Spleen (tissue), 11 donors: ENCODE measurements around the gene CXCR1. TPM values are rescaled to one million over a fixed set of nuclear protein-coding genes. Genes with fewer than 3 reads are reported as not detected.

ENCODE experiments used
- DNase-seq: peaks from one replicate; pipeline ENCODE4 v3.0.0-alpha.2; 2020
- H3K27ac ChIP-seq, 8 donors: fragments of 200-600 bp; sonication (generic) in 7 of 8; 1 replicate in 4 of 8; 2 replicates in 4 of 8; pipeline versions ENCODE4 v1.5.0 to v1.8.0; 2016 to 2021; ENCODE audit warnings: inconsistent platforms in 4 of 8, mild to moderate bottlenecking in 4 of 8, moderate library complexity in 1 of 8
- H3K27me3 ChIP-seq, 7 donors: fragments of 200-600 bp; sonication (generic) in 6 of 7; replicated peaks in 1 of 7; 1 replicate in 4 of 7; 2 replicates in 3 of 7; pipeline versions ENCODE4 v1.5.0 to v1.8.0; 2016 to 2021; ENCODE audit warnings: inconsistent platforms in 3 of 7, mild to moderate bottlenecking in 1 of 7
- H3K36me3 ChIP-seq, 6 donors: fragments of 200-600 bp; sonication (generic) in 5 of 6; 1 replicate in 4 of 6; 2 replicates in 2 of 6; pipeline versions ENCODE4 v1.5.0 to v1.8.0; 2016 to 2021; ENCODE audit warnings: inconsistent platforms in 2 of 6
- H3K4me1 ChIP-seq, 6 donors: fragments of 200-600 bp; sonication (generic) in 5 of 6; 1 replicate in 3 of 6; 2 replicates in 3 of 6; pipeline versions ENCODE4 v1.5.0 to v1.8.0; 2016 to 2021; ENCODE audit warnings: inconsistent platforms in 3 of 6
- H3K4me3 ChIP-seq, 8 donors: fragments of 200-600 bp; sonication (generic) in 7 of 8; 1 replicate in 4 of 8; 2 replicates in 4 of 8; pipeline versions ENCODE4 v1.5.0 to v1.8.0; 2016 to 2021; ENCODE audit warnings: inconsistent platforms in 4 of 8, mild to moderate bottlenecking in 4 of 8, moderate library complexity in 2 of 8
- H3K9me3 ChIP-seq, 8 donors: fragments of 200-600 bp; sonication (generic) in 7 of 8; 1 replicate in 4 of 8; 2 replicates in 4 of 8; pipeline versions ENCODE4 v1.5.0 to v1.8.0; 2016 to 2021; ENCODE audit warnings: inconsistent platforms in 4 of 8
- CTCF ChIP-seq, 11 experiments: fragments of 200-600 bp in 7 of 11; fragments of 450-650 bp in 4 of 11; sonication (generic) in 4 of 11; IDR thresholded peaks in 8 of 11; conservative IDR thresholded peaks in 3 of 11; 1 replicate in 7 of 11; 2 replicates in 4 of 11; pipeline versions ENCODE4 v1.4.0 to v1.8.0; 2016 to 2021; ENCODE audit warnings: antibody characterized with exemption in 11 of 11, inconsistent platforms in 4 of 11, mild to moderate bottlenecking in 1 of 11
- POLR2A ChIP-seq, 3 donors: fragments of 450-650 bp; IDR thresholded peaks; one replicate each; pipeline ENCODE4 v1.5.1; 2017; ENCODE audit warnings: antibody characterized with exemption in 3 of 3, mild to moderate bottlenecking in 1 of 3
- POLR2AphosphoS5 ChIP-seq, 3 donors: sonication (generic); formaldehyde crosslinking; IDR thresholded peaks; one replicate each; pipeline ENCODE4 v1.5.1; 2017; ENCODE audit warnings: antibody characterized with exemption in 3 of 3
- WGBS, 5 donors: extraction: QIAGEN DNeasy Blood & Tissue Kit in 3 of 5; methylation state at CpG; one replicate each; pipeline versions ENCODE4 v1.1.5 to v1.1.7; 2013 to 2018; 5-methylcytosine and 5-hydroxymethylcytosine counted together
- intact Hi-C: fragments of 100-400 bp; cut with DNase I; formaldehyde crosslinking; loops from one replicate; pipeline ENCODE4 v1.15.0; 2023; ENCODE audit warnings: low total_unique reads
- polyA plus RNA-seq, 3 donors: library from polyadenylated mRNA; stranded (reverse); fragments of 200-250 nt; gene quantifications; one replicate each; pipeline ENCODE4 v1.2.1, GENCODE V29; 2013
- total RNA-seq, 7 donors: library from RNA; depleted of rRNA in 3 of 7; stranded (reverse); fragments of >200 nt in 3 of 7; fragmentation: NEBNext Ultra II Directional in 4 of 7; extraction: Animal tissue kit (Norgen Biotek cat#: 25700) in 4 of 7; gene quantifications; one replicate each; pipeline versions ENCODE4 v1.1.0 to v1.2.1, GENCODE V29; 2016 to 2021
- donor health status: healthy with polysubstance abuse.
- donor health status: DM: no; HTN: no; CAD: no; lungs with moderate emphysema.
- donor health status: DM: no; HTN: no; CAD: no.
- donor health status: Bipolar disorder and iron deficiency.
- donor health status: healthy.
- donor health status: DM: no; HTN: no; CAD: no.
- donor health status: DM: yes; HTN: yes; CAD: no.

Gene CXCR1
- total and polyA plus RNA-seq, 10 donors, result 0.70 to 139 (median 39.2) TPM

GRCh38 chr2:218130822-218131221 is 35.9 kb downstream of the CXCR1 start:
- peaks cover 0 to 14% (median 1%) of the 10 kb centered on the region in 6 donors for H3K4me1 ChIP-seq
- peaks cover 0 to 42% (median 0%) of the 10 kb centered on the region in 6 donors for H3K36me3 ChIP-seq
- peak overlapping the region in 3 of 8 donors; percentile 37 to 57 (median 37) for H3K4me3 ChIP-seq
- no peak for TF ChIP-seq POLR2A (IDR thresholded peaks at IDR 0.05)
- no peak for TF ChIP-seq POLR2AphosphoS5 (IDR thresholded peaks at IDR 0.05)
- TF ChIP-seq CTCF (IDR thresholded peaks at IDR 0.05 in 8 of 11, conservative IDR thresholded peaks at IDR 0.05 in 3 of 11), result no peak
- intact Hi-C loops, result no loop called here
- H3K27ac ChIP-seq, result peak overlapping the region in 7 of 8 donors; percentile 3 to 90 (median 81)
- H3K9me3 ChIP-seq, result no peaks in the 10 kb centered on the region
- H3K27me3 ChIP-seq, result peaks cover 0 to 9% (median 0%) of the 10 kb centered on the region in 7 donors
- no peak for DNase-seq

GRCh38 chr2:218130377-218130776 is 36.4 kb downstream of the CXCR1 start:
- H3K27me3 ChIP-seq, result peaks cover 0 to 10% (median 0%) of the 10 kb centered on the region in 7 donors
- WGBS, 5 donors, result 65 to 89% (median 76%) methylated on average over 2 of the region's 2 CpGs
- TF ChIP-seq POLR2A (IDR thresholded peaks at IDR 0.05), result no peak
- TF ChIP-seq POLR2AphosphoS5 (IDR thresholded peaks at IDR 0.05), result no peak
- TF ChIP-seq CTCF (IDR thresholded peaks at IDR 0.05 in 8 of 11, conservative IDR thresholded peaks at IDR 0.05 in 3 of 11), result no peak
- peaks cover 0 to 37% (median 0%) of the 10 kb centered on the region in 6 donors for H3K36me3 ChIP-seq
- H3K4me3 ChIP-seq, result peak overlapping the region in 5 of 8 donors; percentile 3 to 57 (median 37)
- no peak for DNase-seq
- peak overlapping the region in 7 of 8 donors; percentile 3 to 90 (median 81) for H3K27ac ChIP-seq
- H3K4me1 ChIP-seq, result peaks cover 0 to 19% (median 5%) of the 10 kb centered on the region in 6 donors
- no peaks in the 10 kb centered on the region for H3K9me3 ChIP-seq
- intact Hi-C loops, result no loop called here

- Histone ChIP-seq H3K4me3 (peak overlapping the region in 5 of 8 donors; percentile 13 to 57 (median 37)), H3K9me3 (no peaks in the 10 kb centered on the region), H3K27me3 (peaks cover 0 to 18% (median 0%) of the 10 kb centered on the region in 7 donors), H3K36me3 (peaks cover 0 to 29% (median 0%) of the 10 kb centered on the region in 6 donors), H3K4me1 (peaks cover 0 to 27% (median 9%) of the 10 kb centered on the region in 6 donors), H3K27ac (peak overlapping the region in 6 of 8 donors; percentile 65 to 90 (median 82))
- WGBS, 5 donors, result 85 to 94% (median 93%) methylated on average over 6 of the region's 6 CpGs
- no peak for DNase-seq
- TF ChIP-seq POLR2AphosphoS5 (IDR thresholded peaks at IDR 0.05) (peak in 1 of 3 donors; percentile 13), POLR2A (IDR thresholded peaks at IDR 0.05) (no peak), CTCF (IDR thresholded peaks at IDR 0.05 in 8 of 11, conservative IDR thresholded peaks at IDR 0.05 in 3 of 11) (no peak)
- intact Hi-C loops, result no loop called here
Measured at GRCh38 chr2:218129458-218130135, 37.2 kb downstream of the CXCR1 start.

- H3K4me1 ChIP-seq, result peaks cover 0 to 29% (median 10%) of the 10 kb centered on the region in 6 donors
- peak in 1 of 3 donors; percentile 48 for TF ChIP-seq POLR2AphosphoS5 (IDR thresholded peaks at IDR 0.05)
- TF ChIP-seq POLR2A (IDR thresholded peaks at IDR 0.05), result no peak
- TF ChIP-seq CTCF (IDR thresholded peaks at IDR 0.05 in 8 of 11, conservative IDR thresholded peaks at IDR 0.05 in 3 of 11), result peak in 2 of 11 experiments; percentile 13 to 15
- H3K27me3 ChIP-seq, result peaks cover 0 to 21% (median 0%) of the 10 kb centered on the region in 7 donors
- H3K36me3 ChIP-seq, result peaks cover 0 to 25% (median 0%) of the 10 kb centered on the region in 6 donors
- intact Hi-C loops, result no loop called here
- peak overlapping the region in 6 of 8 donors; percentile 13 to 57 (median 33) for H3K4me3 ChIP-seq
- H3K27ac ChIP-seq, result peak overlapping the region in 7 of 8 donors; percentile 1 to 90 (median 81)
- 61 to 92% (median 68%) methylated on average over 6 of the region's 6 CpGs for WGBS, 5 donors
- no peaks in the 10 kb centered on the region for H3K9me3 ChIP-seq
- no peak for DNase-seq
Measured at GRCh38 chr2:218128781-218129457, 37.8 kb downstream of the CXCR1 start.
